Measurements from ENCODE around the gene WWC2. TPM values are rescaled to one million over a fixed set of nuclear protein-coding genes. Genes with fewer than 3 reads are reported as not detected.

The WWC2 gene
- total RNA-seq, 1 experiment from 2014 or later = 82.8 TPM

- H3K27me3 ChIP-seq (replicated peaks; ENCODE audit: insufficient read depth, low read depth, low read length, poor library complexity) = no peaks in the 10 kb centered on the region
- H3K4me1 ChIP-seq (ENCODE audit: insufficient read depth, low read length, poor library complexity, severe bottlenecking) = peaks cover 21% of the 10 kb centered on the region
- ChIA-PET POLR2A (ENCODE audit: low non-redundant PET) (no interaction called here), CTCF (interaction anchor here (0.6 kb wide), 1 partner anchor 68 kb away, joined by 4 read pairs; no protein-coding TSS in a partner anchor)
- no peak overlapping the region for H3K27ac ChIP-seq (ENCODE audit: low read depth, low read length, poor library complexity, severe bottlenecking)
- H3K36me3 ChIP-seq (ENCODE audit: insufficient read depth, low read length, poor library complexity, severe bottlenecking) = no peaks in the 10 kb centered on the region
- H3K9me3 ChIP-seq (ENCODE audit: low read depth, low read length, poor library complexity, severe bottlenecking) = no peaks in the 10 kb centered on the region
- intact Hi-C loops (cut with micrococcal nuclease; ENCODE audit: unreplicated experiment) = no loop called here
- no peak for DNase-seq (ENCODE audit: low spot score)
- H3K4me3 ChIP-seq (ENCODE audit: low read depth, low read length, poor library complexity, severe bottlenecking) = no peak overlapping the region
- TF ChIP-seq EZH2 (IDR thresholded peaks at IDR 0.05; ENCODE audit: borderline replicate concordance, low read depth, low read length, poor library complexity, severe bottlenecking) = no peak
- no peak for TF ChIP-seq CTCF (conservative IDR thresholded peaks at IDR 0.05; ENCODE audit: low read depth, low read length)
- BruUV-seq (replicated peaks) = no TSS peak
Observed at GRCh38 chr4:183132081-183132480, 33.0 kb downstream of the WWC2 start.

- TF ChIP-seq EZH2 (IDR thresholded peaks at IDR 0.05; ENCODE audit: borderline replicate concordance, low read depth, low read length, poor library complexity, severe bottlenecking) (no peak), CTCF (conservative IDR thresholded peaks at IDR 0.05; ENCODE audit: low read depth, low read length) (no peak)
- Histone ChIP-seq H3K9me3 (ENCODE audit: low read depth, low read length, poor library complexity, severe bottlenecking) (no peaks in the 10 kb centered on the region), H3K27me3 (replicated peaks; ENCODE audit: insufficient read depth, low read depth, low read length, poor library complexity) (no peaks in the 10 kb centered on the region), H3K4me3 (ENCODE audit: low read depth, low read length, poor library complexity, severe bottlenecking) (no peak overlapping the region), H3K4me1 (ENCODE audit: insufficient read depth, low read length, poor library complexity, severe bottlenecking) (peaks cover 21% of the 10 kb centered on the region), H3K36me3 (ENCODE audit: insufficient read depth, low read length, poor library complexity, severe bottlenecking) (no peaks in the 10 kb centered on the region), H3K27ac (ENCODE audit: low read depth, low read length, poor library complexity, severe bottlenecking) (no peak overlapping the region)
- POLR2A ChIA-PET (ENCODE audit: low non-redundant PET) = no interaction called here
- DNase-seq (ENCODE audit: low spot score) = no peak
- CTCF ChIA-PET = no interaction called here
- intact Hi-C loops (cut with micrococcal nuclease; ENCODE audit: unreplicated experiment) = no loop called here
- no TSS peak for BruUV-seq (replicated peaks)
Observed at GRCh38 chr4:183132865-183133264, 33.8 kb downstream of the WWC2 start.

- H3K27me3 ChIP-seq (replicated peaks; ENCODE audit: insufficient read depth, low read depth, low read length, poor library complexity) = no peaks in the 10 kb centered on the region
- no peaks in the 10 kb centered on the region for H3K36me3 ChIP-seq (ENCODE audit: insufficient read depth, low read length, poor library complexity, severe bottlenecking)
- DNase-seq (ENCODE audit: low spot score) = no peak
- no peak overlapping the region for H3K27ac ChIP-seq (ENCODE audit: low read depth, low read length, poor library complexity, severe bottlenecking)
- H3K4me1 ChIP-seq (ENCODE audit: insufficient read depth, low read length, poor library complexity, severe bottlenecking) = peaks cover 24% of the 10 kb centered on the region
- CTCF ChIA-PET = no interaction called here
- no peak overlapping the region for H3K4me3 ChIP-seq (ENCODE audit: low read depth, low read length, poor library complexity, severe bottlenecking)
- TF ChIP-seq CTCF (conservative IDR thresholded peaks at IDR 0.05; ENCODE audit: low read depth, low read length) (no peak), EZH2 (IDR thresholded peaks at IDR 0.05; ENCODE audit: borderline replicate concordance, low read depth, low read length, poor library complexity, severe bottlenecking) (no peak)
- intact Hi-C loops (cut with micrococcal nuclease; ENCODE audit: unreplicated experiment) = no loop called here
- H3K9me3 ChIP-seq (ENCODE audit: low read depth, low read length, poor library complexity, severe bottlenecking) = no peaks in the 10 kb centered on the region
- no TSS peak for BruUV-seq (replicated peaks)
- POLR2A ChIA-PET (ENCODE audit: low non-redundant PET) = no interaction called here
Observed at GRCh38 chr4:183136855-183137254, 37.8 kb downstream of the WWC2 start.
